ENCODE measurements around the gene SLC15A3. TPM values are rescaled to one million over a fixed set of nuclear protein-coding genes. Genes with fewer than 3 reads are reported as not detected.

SLC15A3 gene
- total RNA-seq, 1 donor from 2014 or later: 8.8 TPM

DNA sequence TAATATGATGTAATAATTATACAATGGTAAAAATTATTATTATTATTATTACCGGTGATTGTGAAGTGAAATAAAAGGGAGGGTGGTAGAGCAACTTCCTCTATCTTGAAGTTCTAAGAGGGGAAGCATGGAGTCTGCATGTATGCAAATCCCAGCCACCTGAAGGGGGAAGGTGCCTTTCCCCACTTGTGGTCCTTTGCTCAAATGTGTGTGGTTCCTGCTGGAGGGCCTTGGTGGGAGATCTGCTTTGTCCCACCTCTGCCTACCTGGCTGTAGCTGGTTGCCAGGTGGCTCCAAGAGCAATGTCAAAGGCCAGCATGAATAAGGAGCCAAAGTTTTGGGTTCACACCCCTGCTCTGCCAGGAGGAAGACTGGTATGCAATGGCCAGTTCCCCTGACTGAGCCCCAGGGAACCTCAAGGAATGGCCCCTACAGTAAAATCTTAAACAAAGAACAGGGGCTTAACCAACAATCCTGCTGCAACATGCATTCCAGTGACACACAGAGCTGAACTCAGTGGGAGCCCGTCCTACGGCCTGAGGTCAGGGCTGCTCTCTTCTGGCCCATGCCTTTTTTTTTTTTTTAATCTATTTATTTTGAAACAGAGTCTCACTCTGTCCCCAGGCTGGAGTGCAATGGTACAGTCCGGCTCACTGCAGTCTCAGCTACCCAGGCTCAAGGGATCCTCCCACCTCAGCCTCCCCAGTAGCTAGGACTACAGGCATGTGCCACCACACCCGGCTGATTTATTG, 19.2 kb downstream of the SLC15A3 start:
- no peak for ATAC-seq
- no peak for DNase-seq (ENCODE audit: low spot score)

DNA sequence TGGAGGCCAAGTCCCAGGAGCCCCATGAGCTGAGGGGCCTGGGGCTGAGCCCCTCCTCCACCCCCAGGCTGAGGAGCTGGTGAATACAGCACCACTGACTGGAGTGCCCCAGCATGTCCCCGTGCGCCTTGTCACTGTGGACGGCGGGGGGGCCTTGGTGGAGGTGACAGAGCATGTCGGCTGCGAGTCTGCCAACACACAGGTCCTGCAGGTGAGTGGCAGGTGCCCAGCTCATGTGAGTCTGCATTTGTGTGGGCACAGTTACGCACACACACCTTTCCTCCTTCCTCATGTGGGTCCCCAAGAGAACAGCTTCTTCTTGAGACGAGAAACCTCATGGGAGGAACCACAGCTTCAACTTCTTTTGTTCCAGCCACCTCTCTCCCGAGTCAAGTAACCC, 20.1 kb downstream of the SLC15A3 start:
- no peak for DNase-seq (ENCODE audit: low spot score)
- no peak for ATAC-seq

DNA sequence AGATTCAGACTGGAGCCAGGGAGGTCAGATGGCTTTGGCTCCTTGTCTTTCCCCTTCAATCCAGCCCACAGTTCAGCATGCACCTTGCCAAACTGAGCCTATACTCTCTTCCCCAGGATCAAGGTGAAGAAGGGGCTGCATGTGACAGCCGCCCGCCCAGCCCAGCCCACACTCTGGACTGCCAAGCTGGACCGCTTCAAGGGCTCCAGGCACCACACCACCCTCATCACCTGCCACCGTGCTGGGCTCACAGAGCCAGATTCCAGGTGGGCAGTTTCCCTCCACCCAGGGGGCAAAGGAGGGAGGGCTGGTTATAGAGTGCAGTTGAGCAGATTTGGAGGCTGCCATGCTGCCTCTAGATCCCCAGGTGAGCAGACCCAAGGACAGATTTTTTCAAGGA, 21.6 kb downstream of the SLC15A3 start:
- ATAC-seq (no peak), DNase-seq (ENCODE audit: low spot score) (no peak)

DNA sequence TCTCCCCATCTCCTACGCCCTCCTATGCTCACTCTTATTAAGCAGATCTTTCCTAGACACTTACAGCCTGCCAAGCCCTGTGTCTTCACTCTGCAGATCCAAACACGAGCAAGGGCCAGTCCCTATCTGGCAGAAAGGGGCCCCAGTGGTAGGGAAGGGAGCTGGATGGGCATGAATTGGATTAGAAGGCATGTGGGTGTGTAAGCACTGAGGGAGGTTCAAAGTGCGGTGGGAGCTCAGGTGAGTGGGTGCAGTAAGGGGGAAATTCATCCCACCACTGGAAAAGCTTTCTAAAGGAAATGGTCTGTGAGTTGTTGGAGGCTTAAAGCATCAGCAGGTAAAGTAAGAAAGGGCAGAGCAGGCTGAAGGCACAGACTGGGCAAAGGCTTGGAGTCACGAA, 22.2 kb downstream of the SLC15A3 start:
- no peak for DNase-seq (ENCODE audit: low spot score)
- no peak for ATAC-seq

DNA sequence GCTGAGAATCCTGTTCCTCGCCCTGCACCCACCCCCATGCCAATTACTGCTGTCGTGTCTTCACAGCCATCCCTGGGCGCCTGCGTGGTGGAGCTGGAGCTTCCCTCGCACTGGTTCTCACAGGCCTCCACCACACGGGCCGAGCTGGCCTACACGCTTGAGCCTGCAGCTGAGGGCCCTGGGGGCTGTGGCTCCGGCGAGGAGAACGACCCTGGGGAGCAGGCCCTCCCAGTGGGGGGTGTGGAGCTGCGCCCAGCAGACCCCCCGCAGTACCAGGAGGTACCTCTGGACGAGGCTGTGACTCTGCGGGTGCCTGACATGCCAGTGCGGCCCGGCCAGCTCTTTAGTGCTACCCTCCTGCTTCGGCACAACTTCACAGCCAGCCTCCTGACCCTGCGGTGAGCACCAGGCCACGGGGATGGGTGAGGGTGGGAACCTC, 23.4 kb downstream of the SLC15A3 start:
- DNase-seq (ENCODE audit: low spot score) (no peak), ATAC-seq (no peak)

DNA sequence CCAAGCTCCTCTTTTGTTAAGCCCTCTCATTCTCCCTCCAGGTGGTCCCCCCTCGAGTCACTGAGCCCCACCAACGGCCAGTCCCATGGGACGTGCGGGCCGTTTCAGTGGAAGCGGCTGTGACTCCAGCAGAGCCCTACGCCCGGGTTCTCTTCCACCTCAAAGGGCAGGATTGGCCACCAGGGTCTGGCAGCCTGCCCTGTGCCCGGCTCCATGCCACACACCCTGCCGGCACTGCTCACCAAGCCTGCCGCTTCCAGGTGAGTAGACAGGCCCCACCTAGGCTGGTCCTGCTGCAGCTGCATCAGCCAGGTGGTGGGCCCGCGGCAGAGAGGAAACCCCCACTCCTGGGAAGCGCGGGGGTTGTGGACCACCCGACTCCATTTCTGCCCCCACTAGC, 24.4 kb downstream of the SLC15A3 start:
- ATAC-seq (no peak), DNase-seq (ENCODE audit: low spot score) (no peak)

DNA sequence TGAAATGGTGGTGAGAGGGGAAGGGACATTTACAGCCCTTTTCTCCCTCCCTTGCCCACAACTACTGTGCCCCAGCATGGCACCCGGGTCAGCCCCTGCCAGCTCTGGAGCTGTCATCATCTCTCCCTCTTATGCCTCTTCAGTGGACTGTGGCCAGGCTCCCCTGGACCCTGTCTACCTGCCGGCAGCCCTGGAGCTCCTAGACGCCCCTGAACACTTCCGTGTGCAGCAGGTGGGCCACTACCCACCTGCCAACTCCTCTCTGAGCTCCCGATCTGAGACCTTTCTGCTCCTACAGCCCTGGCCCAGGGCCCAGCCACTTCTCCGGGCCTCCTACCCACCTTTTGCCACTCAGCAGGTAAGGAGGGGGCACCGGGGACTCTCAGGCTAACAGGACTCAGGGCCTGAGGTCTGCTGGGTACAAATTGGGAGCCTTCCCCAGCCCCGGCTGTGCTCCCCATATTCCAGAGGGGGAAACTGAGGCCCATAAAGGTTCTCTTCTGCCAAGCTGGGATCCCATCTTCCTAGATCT, 24.8 kb downstream of the SLC15A3 start:
- ATAC-seq (no peak), DNase-seq (ENCODE audit: low spot score) (no peak)

DNA sequence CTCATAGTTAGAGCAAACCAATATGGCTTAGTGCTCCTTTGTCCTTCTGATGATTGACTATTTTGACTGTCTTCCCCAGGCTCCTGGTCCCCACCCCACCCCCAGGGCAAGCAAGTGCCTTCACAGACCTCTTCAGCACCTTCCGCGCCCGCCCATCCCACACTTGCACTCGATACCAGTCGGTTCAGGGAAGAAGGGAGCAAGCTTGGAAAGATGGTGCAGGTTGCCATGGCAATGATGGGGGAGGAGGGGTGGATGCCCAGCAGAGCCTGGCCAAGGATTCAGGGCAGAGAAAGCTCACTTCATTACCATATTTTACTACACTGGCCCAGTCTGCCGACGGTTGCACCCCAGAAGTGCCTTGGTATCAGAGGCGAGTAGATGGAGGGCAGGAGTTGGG, 25.5 kb downstream of the SLC15A3 start:
- ATAC-seq (no peak), DNase-seq (ENCODE audit: low spot score) (no peak)

DNA sequence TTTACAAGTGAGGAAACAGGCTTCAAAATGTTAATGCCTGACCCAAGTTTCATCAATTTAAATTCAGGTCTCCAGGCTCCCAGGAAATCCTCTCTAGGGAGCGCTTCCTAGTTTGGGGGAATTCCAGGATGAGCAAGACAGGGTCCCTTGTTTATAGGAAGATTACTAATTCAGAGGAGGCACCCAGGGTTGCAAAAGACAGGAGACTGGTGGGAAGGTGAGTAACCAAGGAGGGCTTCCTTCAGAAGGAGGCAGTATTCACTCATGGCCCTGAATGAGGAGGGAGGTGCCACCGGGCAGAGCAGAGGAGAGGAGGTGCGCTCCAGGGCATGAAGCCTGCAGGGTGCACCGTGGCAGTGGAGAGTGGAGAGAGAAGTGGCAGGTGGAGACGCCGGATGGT, 26.1 kb downstream of the SLC15A3 start:
- no peak for ATAC-seq
- no peak for DNase-seq (ENCODE audit: low spot score)

DNA sequence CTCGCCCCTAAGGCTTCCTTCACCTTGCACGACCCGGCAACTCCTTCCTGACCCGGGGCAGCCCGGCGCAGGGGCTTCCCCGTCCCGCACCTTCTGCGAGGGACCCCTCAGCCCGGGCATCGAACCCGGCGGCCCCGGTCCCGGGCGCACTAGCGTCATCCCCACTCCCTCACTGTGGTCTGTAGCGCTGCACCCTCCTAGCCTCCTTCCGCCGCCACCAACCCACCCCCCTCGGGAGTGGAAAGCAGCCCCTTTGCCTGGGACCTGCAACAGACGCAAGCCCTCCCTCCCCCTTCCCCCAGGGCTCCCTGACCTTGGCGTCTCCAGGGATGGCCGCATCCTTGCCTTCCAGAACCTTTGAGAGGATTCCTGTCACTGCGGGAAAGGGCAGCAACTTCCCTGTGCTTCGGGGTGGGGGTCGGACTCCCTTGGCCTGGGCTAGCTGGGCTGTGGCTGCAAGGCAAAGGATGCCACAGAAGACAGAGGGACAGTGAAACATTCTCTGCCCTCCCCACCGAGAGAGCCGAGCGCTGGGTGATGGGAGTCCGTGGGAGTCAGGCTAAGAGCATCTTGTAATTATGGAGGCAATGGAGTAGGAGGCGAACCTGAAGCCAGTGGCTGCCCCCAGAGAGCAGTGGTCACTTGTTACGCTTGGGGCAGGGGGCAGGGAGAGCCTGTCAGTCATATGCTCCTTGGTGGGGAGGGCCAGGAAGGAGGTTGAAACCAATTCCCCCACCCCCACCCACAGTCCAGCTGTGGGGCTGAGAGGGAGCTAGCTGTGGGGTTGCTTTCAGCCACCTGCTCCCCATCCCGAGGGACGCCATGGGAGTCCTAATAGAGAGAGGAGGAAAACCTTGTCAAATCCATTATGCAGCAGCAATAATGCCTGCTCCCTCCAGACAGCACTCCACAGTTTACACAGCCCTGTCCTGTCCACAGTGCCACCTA, 26.8 kb downstream of the SLC15A3 start:
- DNase-seq (ENCODE audit: low spot score): no peak
- ATAC-seq: no peak

DNA sequence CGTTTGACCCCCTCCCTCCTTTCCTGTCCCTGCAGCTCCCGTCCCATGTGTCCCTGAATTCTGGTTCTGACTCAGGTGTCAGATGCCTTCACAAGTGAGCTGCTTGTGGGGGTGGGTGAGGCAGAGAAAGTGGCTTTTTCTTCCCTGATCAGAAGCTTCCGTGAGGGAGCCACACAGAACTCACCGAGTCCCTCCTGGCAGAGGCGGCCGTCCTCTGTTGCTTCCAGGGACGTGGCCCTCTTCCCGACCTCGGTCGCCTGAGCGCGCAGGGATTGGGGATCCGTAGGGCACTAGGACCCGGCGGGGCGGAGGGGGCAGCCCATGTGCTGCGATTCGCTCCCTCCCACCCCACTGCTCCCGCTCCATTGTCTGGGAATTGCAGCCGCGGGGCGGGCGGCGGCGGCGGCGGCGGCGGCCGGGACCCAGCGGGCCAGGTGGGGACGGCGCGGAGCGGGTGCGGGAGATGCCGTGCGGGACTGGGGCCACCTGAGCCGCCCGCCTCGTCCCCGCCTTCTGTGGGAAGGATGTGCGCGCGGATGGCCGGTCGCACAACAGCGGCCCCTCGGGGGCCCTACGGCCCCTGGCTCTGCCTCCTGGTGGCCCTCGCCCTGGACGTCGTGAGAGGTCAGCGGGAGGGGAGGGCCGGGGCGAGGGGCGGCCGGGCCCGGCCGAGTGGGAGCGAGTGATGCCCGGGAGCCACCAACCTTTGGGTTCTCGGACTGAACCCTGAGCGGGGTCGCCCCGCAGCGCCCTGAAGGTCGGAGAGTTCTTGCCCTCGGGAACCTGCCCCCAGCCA, 27.7 kb downstream of the SLC15A3 start, which contains the start of gene TMEM132A:
Gene TMEM132A (plus strand): TSS at position 351 of the 796 bp plus-strand sequence. CDS start 174 bp downstream, at position 525.
- ATAC-seq: peak; percentile 91
- peak; percentile 69 for DNase-seq (ENCODE audit: low spot score)

DNA sequence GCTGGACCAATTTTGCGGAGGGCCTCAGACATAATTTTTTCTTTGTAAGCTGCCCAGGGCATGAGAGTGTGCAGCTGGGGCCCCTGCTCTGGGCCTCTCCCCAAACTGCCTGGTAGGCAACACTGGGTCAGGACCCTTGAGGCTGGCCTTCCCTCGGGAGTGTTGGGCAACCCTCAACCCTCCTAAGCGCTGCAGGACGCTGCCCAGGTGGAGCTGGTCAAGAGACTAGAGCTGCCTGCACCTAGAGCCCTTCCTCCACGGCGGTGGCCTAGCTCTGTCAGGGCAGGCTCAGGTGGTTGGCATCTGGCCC, 28.2 kb downstream of the SLC15A3 start:
- DNase-seq (ENCODE audit: low spot score): no peak
- ATAC-seq: peak; percentile 29

DNA sequence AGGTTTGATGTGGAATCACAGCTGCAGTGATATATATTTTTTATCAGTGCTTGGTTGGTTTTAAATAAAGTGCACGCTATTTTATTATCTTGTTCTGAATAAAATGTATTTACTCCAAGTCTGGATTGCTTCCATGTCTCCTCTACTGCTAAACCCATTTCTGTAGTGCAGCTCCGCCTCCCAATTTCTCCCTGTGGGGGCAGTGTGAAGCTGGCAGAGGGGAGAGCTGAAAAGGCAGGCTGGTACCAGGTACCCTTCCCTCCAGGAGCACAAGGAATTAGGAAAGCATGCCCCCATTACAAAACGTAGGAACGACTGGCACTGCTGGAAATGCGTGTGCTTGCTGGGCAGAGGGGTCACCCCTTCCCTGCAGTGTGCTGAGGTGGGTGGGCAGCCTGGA, 28.6 kb downstream of the SLC15A3 start:
- ATAC-seq: no peak
- DNase-seq (ENCODE audit: low spot score): no peak

DNA sequence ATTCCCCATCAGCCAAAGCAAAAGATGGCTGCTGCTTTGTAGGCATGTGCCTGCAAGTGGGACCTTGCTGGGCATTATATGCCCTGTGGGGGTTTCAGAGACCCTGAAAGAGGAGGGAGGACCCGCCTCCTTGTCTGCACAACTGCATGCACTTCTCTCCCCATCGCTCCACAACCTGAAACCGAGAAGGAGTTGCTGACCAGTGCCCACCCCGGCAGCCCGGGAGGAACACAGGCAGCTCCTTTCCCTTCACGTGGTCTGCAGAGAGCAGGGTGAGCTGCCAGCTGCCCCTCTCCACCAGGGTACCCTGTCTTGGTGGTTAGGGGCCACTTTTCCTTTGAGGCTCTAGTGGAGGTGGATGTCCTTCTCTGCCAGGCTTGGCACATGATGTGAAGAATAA, 29.1 kb downstream of the SLC15A3 start:
- ATAC-seq (no peak), DNase-seq (ENCODE audit: low spot score) (no peak)

DNA sequence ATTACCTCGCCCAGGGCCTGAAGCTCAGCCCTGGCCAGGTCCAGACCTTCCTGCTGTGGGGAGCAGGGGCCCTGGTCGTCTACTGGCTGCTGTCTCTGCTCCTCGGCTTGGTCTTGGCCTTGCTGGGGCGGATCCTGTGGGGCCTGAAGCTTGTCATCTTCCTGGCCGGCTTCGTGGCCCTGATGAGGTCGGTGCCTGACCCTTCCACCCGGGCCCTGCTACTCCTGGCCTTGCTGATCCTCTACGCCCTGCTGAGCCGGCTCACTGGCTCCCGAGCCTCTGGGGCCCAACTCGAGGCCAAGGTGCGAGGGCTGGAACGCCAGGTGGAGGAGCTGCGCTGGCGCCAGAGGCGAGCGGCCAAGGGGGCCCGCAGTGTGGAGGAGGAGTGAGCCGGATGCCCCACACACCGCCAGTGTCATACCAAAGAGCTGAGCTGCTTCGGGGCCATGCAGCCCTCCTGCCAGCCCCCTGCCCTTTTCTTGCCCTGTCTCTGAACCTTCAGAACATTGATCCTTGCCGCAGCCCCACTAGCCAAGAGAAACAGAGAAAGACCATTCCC, 30.1 kb downstream of the SLC15A3 start:
- ATAC-seq (no peak), DNase-seq (ENCODE audit: low spot score) (no peak)

DNA sequence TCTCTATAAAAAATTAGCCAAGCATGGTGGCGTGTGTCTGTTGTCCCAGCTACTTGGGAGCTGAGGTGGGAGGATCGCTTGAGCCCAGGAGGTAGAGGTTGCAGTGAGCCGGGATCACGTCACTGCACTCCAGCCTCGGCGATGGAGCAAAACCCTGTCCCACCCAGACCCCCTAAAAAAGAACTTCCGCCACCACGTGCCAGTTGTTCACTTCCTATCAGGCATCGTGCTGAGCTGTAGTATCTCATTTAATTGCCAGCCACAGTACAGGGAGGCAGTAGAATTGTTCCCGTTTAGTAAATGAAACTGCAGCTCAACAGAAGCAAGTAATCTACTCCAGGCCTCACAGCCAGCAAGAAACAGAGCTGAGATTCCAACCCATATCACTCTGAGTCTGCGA, 30.7 kb downstream of the SLC15A3 start:
- ATAC-seq: no peak

DNA sequence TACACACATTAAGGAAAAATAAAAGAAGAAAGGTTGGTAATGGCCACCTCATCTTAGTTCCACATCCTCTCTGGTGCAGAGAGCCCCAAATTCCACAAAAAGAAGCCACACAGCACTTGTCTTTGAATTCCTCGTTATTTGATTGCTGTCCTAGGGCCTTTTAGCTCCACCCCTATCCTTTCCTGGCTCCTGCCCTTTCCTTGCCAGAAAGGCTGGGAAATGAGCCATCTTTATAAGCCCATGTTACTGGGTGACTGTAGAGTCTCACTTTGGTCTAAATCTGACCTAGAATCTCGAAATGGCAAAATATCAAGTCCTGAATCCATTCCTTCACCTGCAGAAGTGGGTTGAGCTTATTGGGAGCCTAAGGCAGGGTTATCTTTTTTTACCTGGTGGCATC, 32.0 kb downstream of the SLC15A3 start:
- no peak for ATAC-seq
- no peak for DNase-seq (ENCODE audit: low spot score)

More for the DNA sequence above, 30.7 kb downstream of the SLC15A3 start:
- DNase-seq (ENCODE audit: low spot score): no peak

DNA sequence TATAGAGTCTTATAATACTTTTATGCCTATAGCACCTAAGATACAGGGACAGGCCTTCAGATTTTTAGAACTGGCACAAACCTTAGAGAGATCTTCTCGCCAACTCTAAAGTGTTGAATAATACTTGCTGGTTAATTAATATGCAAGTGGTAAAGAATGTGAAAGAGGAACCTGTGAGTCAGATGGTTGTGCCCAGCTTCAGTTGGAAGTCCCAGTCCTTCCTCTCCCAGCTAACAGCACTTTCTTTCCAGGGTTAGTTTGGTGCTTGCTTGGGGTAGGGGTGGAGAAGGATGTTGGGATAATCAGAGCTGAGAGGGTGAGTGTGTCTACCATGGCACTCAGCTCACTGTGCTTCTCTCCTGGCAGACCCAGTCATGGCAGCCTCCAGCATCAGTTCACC, 32.7 kb downstream of the SLC15A3 start:
- DNase-seq (ENCODE audit: low spot score): no peak
- no peak for ATAC-seq

DNA sequence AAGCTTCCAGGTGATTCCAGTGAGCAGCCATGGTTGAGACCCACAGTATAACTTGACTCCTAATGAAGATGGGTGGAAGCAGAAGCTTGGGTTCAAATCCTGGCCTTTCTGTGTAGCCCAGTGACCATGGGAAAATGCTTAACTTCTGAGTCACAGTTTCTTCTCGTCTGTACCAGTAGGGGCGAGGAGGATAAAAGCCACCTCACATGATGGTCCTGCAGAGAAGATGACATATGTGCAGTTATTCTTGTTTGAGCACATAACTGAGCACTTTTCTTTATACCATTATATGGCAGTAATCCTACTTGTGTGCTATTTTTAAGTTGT, 33.1 kb downstream of the SLC15A3 start:
- ATAC-seq (no peak), DNase-seq (ENCODE audit: low spot score) (no peak)

DNA sequence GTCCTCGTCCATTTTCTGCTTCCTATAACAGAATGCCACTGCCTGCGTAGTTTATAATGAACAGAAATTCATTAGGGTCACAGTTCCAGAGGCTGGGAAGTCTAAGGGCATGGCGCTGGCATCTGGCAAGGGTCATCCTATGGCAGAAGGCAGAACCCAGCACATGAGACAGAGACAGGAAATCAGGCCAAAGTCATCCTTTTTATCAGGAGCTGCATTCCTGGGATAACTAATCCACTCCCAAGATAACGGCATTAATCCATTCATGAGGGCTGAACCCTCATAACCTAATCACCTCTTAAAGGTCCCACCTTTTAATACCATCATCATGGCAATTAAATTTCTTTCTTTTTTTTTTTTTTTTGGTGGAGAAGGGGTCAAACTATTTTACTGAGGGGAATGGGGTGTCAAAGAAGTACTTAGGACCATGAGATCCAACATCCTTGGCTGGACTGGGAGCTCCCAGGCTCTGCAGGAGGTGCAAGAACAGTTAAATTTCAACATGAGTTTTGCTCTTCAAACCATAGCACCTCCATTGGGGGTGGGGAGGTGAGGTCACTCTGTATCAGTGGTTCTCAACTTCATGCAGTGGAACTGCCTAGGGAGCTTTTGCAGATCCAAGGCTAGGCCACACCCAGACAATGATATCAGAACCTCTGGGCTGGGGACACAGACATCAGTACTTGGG, 33.6 kb downstream of the SLC15A3 start:
- DNase-seq (ENCODE audit: low spot score): no peak
- ATAC-seq: no peak
